GM18502 (cell line): ENCODE data around the gene RFX4.
"Not testable (repeated sequence)": the region's sequence is repeated elsewhere in the genome, so short reads cannot be mapped to it uniquely, and the experiment has no call there.

ENCODE experiments used
- ATAC-seq: cut with Tn5 transposase; IDR thresholded peaks from one replicate; pipeline ENCODE4 v1.9.1; 2021; ENCODE audit warnings: mild to moderate bottlenecking; ENCODE audit not compliant: unreplicated experiment, poor library complexity

Gene RFX4

DNA sequence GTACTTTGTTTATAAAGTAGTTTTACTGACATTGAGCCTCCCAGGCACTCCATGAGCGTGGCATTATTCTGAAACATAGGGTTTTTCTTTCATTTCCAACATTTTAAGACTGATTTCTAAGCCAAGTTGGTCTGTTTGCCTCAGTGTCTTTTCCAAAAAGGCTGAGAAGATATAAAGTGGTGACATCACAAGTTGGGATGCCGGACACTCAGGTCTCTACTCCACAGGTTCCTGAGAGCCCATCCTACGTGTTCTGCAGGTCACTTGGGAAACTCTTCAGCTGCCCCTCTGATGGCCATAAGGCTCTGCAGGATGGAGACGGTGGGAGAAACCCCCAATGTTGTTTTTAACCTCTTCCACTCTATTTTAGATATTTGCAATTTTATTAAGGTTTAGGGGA is 6.0 kb downstream of the RFX4 start:
- ATAC-seq = no peak

DNA sequence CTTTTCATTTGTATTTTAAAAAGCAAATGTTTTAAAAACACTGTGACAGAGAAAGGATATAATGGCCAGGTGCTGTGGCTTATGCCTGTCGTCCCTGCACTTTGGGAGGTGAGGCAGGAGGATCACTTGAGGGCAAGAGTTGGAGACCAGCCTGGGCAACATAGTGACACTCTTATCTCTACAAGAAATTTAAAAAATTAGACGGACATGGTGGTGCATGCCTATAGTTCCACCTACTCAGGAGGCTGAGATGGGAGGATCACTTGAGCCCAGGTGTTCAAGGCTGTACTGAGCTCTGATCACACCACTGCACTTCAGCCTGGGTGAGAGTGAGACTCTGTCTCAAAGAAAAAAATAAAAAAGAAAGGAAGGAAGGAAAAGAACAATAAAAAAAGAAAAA is 7.8 kb downstream of the RFX4 start:
- ATAC-seq = no peak

DNA sequence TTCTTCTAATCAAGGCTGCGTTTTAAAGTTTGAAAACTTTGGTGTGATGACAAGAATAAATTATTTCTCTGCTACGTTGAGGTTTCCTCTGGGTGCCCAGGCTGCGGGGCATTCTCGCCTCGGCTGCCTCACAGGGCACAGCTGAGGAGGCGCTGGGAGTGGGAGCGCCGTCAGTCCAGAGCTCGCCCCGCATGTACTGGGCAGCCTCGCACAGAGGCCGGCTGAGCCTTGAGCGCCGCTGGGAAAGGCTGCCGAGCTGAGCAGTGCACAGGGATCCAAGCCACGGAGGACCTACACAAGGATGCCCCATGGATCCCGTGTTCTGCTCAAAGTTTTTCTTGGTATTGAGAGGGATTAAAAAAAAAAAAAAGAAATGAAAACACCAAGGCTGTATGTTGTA is 11.6 kb downstream of the RFX4 start:
- no peak for ATAC-seq

DNA sequence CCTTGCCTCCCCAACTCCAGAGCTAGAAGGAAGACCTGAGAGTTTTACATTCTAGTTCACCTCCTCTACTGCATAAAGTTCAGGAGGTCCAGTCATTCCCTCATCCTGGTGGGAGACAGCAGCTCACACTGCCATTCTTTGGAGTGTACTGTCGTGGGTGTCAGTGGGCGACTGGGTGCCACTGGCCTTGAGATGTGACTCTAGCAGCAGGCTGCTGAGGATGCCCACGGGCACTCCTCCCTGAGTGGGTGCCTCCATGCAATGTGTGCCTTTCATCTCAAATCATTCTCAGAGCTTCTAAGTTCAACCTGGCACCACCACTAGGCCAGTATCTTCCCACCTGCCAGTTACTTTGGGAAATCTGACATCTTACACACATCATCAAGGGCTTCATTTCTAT is 12.5 kb downstream of the RFX4 start:
- ATAC-seq = no peak

DNA sequence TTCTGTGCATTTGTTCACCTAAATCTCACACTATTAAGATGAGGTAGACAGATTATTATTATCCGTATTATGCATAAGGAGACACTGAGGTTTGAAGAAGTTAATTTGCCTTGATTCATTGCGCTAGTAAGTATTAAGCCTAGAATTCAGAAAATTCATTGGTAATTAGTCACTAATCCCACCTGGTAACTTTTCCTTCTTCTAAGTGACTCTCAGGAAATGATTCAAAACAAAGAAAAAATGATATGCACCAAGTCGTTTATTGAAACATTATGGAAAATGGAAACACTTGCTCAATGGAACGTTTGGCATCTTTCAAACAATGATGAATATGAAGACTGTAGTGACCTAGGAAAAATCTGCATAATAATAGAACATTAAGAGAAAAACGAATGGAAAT is 15.2 kb downstream of the RFX4 start:
- ATAC-seq = no peak

DNA sequence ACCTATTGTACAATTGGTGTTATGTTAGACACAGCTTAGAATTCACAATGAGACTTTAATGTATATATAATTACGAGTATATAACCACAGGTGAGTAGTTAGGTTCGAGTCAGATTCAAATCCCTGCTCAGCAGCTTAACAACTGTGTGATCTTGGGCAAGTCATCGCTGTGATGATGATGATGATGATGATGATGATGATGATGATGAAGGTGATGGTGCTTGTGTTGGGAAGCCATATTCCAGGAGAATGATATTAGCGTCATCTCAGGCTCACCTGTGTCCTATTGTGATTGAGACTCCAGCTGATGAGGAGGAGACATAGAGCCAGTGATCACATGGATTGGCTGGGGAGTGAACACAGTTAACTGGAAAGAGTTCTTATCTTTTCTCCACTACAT is 16.5 kb downstream of the RFX4 start:
- no peak for ATAC-seq

DNA sequence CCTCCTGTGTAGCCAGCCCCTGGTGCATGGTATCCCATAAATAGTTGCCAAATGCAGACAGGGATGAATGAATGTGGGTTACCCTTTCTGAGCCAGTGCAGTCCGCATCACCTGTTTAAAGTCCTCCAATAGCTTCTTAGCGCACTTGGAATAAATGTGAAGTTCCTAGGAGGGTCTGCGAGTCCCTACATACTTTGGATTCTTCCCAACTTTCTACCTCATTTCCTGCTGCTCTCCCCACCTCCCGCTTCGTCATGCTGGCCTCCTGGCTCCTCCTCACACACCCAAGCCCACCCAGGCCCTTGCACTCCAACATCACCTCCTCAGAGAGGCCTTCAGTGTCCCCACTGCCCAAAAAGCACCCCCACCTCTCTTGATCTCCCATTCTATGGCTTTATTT is 17.7 kb downstream of the RFX4 start:
- no peak for ATAC-seq

DNA sequence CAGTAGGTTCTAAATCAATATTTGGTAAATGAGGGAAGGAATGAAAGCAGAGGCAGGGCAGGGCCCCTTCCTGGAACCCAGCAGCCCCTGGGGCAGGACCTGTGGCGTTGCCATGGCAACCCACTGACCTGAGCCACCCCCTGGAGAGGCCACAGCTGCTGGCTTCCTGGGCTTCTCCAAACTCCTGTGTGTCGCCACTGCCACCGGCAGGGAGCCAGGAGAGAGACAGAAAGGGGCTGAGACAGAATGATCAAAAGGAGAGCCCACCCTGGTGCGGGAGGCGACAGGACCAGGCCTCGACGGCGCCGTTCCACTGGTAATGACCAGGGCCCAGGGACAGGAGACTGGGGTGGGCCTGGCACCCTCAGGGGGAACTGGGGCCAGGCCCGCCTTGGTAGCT is 18.2 kb downstream of the RFX4 start:
- ATAC-seq = no peak

DNA sequence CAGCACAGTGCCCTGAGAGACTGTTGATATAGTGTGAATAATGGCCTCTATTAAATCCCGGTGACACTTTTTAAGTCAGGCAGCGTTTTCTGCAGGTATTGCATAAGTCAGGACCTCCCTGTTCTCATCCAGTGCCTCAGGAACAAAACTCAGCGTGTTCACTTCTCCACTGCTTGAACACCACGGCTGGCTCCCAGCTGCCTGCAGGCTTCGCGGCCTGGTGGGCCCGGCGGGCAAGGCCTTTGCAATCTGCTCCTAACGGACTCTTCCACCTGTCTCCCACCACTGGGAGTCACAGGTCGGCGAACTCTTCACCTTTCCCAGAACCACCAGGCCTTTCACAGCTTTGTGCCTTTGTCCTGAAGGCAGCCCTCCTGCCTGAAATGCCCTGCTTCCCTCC is 18.7 kb downstream of the RFX4 start:
- ATAC-seq = no peak

DNA sequence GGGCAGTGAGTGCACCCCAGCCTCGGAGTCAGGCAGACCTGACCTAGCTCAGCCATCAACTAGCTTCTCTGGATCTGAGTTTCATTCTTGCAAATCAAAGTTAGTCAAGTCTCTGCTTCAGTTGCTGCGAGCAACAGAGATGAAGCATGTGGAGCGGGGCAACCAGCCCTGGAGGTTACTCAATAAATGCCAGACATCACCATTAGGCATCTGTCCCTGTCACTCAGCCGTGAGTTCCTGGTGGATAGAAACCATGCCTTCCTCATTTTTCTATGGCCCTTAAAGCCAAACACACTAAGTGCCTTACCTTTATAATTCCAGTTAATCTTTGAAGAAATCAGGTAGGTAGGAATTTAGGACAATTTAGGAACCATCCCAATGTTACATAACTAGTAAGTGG is 19.3 kb downstream of the RFX4 start:
- ATAC-seq = no peak

DNA sequence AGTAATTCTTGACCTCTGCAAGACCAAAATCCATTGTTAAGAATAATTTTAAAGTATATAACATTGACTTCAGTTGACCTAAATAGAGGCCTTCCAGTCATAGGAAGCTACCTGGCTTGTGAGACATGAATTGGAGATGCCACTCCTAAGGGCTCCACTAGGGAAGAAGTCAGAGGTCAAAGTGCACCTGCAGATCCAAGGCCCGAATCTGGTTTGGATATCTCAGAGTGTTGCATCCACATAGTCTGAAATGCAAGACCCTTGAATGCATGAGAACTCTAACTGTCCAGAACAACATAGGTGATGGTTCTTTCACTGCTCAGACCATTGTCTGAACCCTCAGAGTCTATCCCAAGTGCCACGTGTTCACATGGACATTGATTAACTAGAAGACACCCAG is 22.4 kb downstream of the RFX4 start:
- ATAC-seq = no peak

DNA sequence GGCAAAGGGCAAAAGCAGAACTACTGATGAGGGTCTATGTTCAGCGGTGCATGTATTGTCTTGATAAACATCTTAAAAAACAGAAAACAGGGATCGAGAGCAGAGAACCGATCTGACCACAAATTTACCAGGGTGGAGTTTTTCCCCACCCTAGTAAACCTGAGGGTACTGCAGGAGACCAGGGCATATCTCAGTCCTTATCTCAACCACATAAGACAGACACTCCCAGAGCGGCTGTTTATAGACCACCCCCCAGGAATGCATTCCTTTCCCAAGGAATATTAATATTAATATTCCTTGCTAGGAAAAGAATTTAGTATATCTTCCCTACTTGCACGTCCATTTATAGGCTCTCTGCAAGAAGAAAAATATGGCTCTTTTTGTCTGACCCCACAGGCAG is 37.8 kb downstream of the RFX4 start:
- not testable (repeated sequence) for ATAC-seq

DNA sequence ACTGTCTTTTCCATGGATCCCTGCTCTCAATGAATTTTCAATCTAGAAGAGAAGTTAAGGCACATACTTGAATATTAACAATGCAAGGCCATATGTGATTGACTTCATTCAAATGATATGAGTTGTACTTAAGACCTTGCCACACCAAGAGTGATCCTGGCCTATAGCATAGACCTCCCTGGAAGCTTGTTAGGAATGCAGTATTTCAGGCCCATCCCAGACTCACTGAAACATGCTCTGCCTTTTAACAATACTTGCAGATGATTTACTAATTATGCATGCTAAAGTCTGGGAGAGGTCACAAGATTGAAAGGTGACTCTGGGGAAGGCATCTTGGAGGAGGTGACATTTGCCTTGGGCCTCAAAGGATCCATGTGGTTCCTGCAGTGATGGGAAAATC is 43.2 kb downstream of the RFX4 start:
- no peak for ATAC-seq

DNA sequence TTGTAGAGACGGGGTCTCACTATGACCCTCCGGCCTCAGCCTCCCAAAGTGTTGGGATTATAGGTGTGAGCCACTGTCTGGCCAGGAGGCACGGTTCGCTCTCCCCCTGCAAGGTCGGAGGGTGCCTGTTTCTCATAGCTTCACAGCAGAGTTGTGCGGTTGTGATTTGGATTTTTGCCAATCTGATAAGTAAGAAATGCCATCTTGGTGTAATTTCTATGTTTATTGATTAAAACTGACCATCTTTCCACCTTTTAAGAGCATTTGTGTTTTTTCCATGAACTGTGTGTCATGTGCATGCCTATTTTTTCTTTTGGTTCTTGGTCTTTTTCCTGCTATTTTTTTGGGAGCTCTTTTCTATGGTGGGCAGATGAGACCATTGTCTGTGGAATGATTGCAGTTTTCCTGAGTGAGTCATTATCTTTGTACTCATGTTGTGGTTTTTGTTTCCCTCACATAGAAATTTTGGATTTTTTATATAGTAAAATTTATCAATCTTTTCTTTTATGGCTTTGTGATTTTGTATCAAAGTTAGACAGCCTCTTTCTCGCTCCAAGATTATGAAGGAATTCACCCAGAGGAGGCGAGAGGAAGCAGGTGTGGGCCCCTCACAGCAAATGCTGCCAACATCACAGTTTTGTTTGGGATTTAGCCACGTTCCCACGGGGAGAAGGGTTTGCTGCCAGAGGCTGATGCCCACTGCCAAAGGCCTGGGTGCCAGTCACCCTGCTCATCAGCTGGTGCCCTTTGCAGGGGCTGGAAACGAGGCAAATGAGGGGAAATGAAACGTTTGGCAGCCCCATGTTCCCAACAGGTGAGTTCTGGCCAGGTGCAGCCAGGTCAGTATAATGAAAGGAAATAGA is 47.2 kb downstream of the RFX4 start:
- no peak for ATAC-seq

DNA sequence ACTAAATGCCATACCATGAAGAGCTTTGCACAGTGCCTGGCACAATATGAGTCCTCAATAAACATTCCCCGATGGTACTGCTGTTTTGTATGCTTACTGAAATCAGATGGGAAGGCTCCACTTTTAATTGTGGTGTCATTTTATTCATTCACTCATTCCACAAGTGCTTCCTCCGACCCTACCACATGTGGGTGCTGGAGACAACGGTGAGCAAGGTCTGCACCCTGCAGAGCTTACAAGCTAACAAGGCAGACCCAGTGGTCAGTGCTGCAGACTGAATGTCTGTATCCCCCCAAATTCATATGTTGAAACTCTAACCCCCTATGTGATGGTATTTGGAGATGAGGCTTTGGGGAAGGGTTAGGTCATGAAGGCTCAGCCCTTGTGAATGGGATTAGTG is 48.3 kb downstream of the RFX4 start:
- ATAC-seq = no peak

DNA sequence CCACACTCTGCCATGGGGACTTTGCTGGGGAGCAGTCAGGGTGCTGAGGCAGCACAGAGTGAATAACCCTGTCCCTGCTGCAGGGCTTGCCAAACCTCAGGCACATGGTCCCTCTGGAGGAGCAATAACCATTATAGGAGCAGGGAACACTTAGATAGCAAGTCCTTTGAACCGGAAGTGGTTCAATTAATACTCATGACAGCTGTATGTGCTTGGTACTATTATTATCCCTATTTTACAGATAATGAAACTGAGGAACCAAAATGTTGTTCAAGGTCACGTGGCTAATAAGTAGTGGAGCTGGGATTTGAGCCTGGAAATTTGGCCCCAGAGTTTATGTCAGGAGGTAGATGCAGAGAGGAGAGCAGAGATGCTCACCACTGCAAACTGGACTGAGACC is 49.0 kb downstream of the RFX4 start:
- ATAC-seq = no peak

DNA sequence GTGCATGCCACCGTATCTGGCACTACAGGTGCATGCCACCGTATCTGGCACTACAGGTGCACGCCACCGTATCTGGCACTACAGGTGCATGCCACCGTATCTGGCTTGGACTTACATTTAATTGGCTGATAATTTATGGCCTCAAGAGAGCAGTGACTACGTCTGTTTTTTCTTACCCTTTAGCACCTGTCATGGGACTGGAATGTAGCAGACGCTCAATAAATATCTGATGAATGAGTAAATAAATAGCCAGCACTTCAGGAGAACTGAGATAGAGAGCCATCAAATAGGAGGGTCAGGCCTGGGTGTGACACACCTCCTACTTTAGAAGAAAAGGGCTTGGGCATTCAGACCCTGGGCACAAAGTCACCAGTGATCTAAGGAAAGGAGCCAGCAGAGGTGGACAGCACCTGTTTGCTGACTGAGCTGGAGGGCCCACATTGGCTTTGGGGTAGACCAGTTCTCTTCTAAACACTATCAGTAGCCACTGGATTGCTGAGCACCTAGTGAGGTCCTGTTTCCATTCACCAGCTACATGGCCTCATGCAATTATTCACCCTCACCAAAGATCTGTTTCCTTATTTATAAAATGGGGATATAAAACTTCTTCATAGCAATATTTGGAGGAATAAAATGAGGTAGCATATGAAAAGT is 50.1 kb downstream of the RFX4 start:
- ATAC-seq = no peak

DNA sequence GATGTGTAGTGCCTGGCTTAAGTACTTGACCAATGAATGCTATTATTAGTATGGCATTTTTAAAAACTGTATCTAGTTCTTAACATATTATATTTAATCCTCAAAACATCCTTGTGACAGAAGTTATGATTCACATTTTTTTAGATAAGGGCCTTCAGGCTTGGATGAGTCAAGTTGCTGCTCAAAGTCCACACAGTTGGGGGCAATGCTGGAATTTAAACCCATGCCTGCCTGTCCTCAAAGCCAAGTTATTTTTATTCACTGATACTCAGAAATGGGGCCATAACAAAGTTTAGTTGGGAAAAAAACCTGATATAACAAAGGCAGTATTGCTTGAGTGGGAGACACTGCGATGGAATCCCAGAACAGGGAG is 50.6 kb downstream of the RFX4 start:
- ATAC-seq = no peak

DNA sequence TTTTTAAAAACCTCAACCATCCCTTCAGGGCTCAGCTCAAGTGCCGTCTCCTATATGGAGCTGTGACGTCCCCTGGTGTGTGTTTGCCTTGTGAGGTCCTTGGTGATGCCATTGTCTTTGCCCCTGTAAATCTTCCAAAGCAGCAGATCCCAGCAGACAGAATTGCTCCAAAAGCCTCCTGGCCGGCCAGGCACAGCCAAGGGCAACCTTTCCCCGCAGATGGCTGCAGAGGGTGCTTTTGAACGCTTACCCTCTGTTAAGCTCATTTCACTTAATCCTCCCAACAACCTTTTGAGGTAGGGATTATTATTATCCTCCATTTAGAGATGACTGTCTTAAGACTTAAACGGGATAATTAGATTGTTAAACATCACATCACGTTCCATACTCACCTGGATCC is 51.4 kb downstream of the RFX4 start:
- no peak for ATAC-seq

DNA sequence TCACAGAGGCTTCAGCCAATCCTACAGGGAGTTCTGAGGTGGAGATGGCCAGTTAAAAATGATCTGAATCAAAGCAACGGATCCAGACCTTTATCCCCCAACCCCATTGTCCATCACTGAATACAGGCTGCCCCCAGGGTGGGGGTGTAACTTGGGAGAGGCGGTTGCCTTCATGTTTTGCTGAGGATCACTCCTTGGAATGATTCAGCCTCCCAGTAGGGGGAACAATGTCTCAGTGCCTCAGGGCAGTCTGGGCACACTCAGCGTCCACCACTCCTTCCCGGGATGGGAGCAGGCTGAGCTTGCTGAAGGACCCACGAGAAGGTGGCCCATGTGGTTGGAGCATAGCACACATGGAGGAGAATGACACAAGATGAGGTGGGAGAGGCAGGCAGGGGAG is 60.2 kb downstream of the RFX4 start:
- no peak for ATAC-seq

DNA sequence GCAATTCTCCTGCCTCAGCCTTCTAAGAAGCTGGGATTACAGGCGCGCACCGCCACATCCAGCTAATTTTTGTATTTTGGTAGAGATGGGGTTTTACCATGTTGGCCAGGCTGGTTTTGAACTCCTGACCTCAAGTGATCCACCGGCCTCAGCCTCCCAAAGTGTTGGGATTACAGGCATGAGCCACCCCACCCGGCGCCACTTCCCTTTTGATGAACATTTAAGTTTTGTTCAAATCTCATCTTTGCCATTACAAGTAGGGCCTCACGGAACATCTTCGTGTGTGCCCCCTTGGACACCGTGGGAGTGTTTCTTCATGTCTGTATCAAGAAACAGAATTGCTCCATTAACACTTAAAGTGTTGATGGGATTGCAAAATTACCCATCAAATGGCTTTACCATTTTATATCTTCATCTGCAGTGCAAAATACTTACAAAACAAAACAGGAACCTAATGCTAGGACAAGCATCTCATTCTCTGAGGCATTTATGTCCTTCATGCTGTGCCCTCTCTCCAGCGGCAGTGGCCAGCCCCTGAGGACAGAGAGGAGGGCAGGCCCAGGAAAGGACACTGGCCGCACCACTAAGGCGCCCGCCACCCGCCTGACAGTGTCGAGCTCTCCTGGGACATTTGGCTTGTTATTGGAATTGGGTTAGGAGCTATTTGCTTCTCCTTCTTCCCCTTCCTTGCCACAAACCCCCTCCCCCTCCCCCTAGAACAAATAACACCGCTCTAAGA is 61.7 kb downstream of the RFX4 start:
- ATAC-seq = no peak

DNA sequence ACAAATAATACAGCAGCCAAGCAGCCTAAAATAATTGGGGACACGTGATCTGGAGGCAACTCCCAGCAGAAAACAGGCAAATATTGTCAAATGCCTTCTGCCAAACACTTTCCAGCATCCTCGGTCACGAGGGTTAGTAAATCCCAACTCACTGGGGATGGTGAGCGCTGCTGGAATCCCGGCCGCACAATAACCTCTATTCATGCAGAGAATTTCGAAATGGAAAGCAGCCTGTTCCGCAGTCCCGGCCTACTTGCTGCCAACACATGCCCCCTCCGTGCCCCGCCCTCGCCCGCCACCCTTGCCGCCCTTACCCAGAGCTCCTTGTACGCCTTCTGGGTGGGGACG is 62.2 kb downstream of the RFX4 start:
- no peak for ATAC-seq
